ENCODE data around the gene MINDY4.

GRCh38 chr7:30738026-30738915 is 32.9 kb upstream of the MINDY4 start:
- no peak for TF ChIP-seq CBX8 (IDR thresholded peaks at IDR 0.05; ENCODE audit: borderline replicate concordance, low read depth, low read length)
- no peak for TF ChIP-seq JUND (IDR thresholded peaks at IDR 0.05; ENCODE audit: low read length)
- TF ChIP-seq EZH2 (IDR thresholded peaks at IDR 0.05; ENCODE audit: low read depth, low read length, severe bottlenecking), result no peak
- TF ChIP-seq CTCF (IDR thresholded peaks at IDR 0.05; ENCODE audit: control extremely low read depth in 1 of 3, insufficient read depth in 1 of 3, low read depth in 1 of 3, low read length in 3 of 3), result no peak
- TF ChIP-seq TAF1 (IDR thresholded peaks at IDR 0.05; ENCODE audit: low read depth, low read length), result no peak
- TF ChIP-seq SUZ12 (IDR thresholded peaks at IDR 0.05; ENCODE audit: low read length), result no peak

All from H1 (cell line).